Activated effector memory CD4-positive, alpha-beta T cell treated with Interleukin-2 at 50 U/mL for 16 hours (primary cell): ENCODE data around the gene COA8.
"Not testable (repeated sequence)": the region's sequence is repeated elsewhere in the genome, so short reads cannot be mapped to it uniquely, and the experiment has no call there.

Experiments
- DNase-seq: peaks from one replicate; pipeline ENCODE4 v3.0.0-alpha.2; 2020

The COA8 gene

DNA sequence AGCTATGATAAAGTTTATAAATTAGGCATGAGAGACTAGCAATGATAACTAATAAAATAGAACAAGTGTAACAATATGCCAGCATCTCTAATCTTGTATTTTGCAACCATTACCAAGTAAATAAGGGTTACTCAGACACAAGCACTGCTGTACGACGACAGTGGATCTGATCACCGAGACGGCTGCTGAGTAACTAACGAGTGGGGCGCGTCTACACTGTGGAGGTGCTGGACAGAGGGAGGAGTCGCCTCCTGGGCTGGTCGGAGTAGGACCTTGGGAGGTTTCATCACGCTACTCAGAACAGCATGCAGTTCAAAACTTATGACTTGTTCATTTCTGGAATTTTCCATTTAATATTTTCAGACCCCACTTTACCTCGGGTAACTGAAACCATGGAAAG is 18.4 kb downstream of the COA8 start:
- DNase-seq: no peak

DNA sequence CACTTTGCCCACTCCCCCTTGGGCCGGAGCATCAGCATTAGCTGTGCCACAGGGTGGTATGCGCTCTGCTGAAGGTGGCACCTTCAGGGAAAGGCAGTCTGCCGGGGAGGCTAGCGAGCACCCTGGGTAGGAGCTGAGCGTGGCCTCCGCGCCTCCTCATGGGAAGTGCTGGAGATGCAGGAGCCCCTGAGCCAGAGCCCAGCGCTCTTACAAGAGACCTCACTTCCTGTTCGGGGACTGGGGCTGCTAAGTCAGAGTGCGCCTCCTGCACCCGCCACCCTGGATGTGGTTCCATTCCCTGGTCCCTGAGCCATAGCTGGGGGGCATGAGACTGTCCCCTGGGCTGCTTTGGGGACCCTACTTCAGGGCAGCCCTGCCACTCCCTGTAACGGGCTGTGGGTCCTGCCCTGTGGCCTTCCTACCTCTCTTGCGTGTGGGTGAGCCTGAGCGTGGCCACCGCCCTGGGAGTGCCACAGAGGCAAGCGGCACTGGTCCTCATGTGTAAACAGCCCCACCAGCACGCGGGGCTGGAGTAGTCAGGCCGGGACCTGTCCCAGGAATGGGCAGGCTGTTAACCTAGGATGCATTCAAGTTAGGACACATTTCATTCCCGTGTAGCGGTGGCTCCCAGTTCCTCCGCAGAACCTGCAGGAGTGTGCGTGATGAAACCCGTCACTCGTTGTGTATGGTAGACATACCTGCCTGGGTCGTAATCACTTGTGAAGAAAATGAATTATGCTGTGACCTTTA is 19.4 kb downstream of the COA8 start:
- no peak for DNase-seq

DNA sequence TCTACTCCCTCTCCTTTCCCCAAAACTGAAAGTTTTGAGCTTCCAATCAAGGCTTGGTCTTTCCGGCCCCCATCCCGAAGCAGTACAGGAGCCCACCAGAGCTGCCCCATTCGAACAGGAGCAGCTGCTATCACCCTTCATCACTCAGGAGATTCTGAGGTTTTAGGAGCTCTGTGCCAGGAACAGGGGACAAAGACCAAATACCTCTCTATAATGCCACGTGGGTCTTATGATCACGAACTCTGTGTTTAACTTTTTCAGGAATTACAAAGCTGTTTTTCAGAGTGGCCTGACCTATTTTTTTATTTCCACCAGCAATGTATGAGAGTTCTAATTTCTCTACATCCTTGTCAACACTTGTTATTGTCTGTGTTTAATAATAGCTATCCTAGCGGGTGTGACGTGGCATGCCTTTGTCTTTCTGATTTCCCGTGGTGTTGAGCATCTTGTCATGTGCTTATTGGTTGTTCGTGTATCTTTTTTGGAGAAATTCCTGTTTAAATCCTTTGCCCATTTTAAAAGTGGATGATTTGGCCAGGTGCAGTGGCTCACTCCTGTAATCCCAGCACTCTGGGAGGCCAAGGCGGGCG is 21.7 kb downstream of the COA8 start:
- DNase-seq: no peak

DNA sequence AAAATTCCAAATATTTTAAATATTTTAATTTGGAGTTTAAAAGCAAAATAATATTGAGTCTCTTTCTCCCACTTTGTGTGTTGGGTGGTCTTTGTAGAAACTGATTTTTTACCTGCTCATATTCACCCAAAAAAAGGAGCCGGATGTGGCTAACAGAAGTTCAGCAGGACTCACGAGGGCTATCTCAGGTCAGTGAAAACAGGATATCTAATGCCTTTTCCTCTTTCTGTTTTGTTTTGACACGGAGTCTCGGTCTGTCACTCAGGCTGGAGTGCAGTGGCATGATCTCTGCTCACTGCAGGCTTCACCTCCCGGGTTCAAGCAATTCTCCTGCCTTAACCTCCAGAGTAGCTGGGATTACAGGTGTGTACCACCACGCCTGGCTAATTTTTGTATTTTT is 30.8 kb downstream of the COA8 start:
- no peak for DNase-seq

DNA sequence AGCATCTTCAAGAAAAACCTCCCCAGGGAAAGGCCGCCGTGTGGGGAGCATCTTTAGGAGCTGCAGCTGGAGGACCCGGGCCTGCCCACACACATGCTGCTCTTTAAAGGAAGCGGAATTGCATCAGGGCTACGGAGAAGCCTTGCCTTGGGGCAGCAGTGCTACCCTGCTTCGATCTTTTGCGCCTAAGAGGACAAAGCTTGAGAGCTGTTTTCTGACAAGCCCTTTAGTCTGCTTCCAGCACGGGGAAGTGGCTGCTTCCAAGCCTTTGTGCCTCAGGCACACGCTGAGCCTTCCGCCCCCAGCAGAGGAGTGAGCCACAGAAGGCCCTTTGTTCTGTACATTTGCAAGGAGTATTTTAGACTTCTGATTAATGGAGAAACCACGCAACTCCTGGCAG is 31.5 kb downstream of the COA8 start:
- no peak for DNase-seq

DNA sequence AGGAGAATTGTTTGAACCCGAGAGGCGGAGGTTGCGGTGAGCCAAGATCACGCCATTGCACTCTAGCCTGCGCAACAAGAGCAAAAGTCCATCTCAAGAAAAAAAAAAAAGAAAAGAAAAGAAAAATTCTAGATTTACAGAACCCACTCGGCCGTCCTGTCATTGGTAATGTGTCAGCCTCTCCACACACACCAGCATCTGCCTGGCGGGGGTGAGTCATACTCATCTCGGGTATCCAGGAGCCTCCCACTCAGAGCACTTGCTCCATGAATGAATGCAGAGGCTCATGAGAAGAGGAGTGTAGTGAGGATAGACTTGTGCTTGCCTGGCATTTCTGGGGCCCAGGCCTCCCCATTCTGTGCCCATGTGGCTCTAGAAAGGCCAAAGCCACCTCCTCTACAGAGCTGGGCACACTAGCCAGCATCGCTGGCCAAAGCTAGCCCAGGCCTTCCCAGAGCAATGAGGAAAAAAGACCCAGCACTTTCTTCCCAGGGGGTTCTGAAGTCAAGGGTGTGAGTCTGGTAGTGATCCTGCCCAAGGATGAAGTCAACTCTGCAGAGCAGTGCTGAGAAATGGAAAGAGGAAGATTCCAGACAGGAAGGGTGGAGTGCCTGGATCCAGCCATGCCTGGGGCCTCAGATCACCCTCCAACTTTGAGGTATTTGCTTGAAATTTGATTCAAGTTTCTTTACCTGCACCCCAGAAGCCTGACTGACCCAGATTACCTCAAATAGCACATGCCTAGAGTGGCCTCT is 35.0 kb downstream of the COA8 start:
- DNase-seq: no peak

DNA sequence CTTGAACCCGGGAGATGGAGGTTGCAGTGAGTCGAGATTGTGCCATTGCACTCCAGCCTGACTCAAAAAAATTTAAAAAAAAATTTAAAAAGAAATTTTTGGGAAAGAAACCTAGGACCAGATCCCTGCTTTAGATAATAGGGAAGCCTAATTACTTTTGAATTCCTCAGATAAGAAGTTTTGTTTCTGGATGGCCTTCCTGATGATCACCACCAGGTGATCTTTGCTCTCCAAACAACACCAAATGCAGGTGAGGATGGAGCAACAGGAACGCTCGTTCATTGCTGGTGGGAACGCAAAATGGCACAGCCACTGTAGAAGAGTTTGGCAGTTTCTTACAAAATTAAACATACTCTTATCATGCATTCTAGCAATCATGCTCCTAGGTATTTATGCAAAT is 37.7 kb downstream of the COA8 start:
- DNase-seq: no peak

DNA sequence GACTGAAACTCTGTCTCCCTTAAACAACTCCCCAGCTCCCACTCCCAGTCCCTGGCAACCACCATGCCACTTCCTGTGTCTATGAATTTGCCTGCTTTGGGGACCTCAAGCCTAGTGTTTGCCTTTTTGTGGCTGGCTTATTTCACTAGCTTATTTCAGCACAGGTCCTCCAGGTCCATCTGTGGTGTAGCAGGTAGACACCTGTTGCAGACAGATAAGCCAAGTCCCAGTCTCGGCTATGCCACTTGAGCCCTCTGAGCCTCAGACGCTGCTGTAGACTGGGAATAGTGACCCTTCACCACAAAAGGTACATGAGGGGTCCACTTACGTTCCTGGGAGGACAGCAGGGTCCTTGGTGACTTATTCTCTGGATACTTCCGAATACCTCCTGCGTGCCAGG is 41.9 kb downstream of the COA8 start:
- no peak for DNase-seq

DNA sequence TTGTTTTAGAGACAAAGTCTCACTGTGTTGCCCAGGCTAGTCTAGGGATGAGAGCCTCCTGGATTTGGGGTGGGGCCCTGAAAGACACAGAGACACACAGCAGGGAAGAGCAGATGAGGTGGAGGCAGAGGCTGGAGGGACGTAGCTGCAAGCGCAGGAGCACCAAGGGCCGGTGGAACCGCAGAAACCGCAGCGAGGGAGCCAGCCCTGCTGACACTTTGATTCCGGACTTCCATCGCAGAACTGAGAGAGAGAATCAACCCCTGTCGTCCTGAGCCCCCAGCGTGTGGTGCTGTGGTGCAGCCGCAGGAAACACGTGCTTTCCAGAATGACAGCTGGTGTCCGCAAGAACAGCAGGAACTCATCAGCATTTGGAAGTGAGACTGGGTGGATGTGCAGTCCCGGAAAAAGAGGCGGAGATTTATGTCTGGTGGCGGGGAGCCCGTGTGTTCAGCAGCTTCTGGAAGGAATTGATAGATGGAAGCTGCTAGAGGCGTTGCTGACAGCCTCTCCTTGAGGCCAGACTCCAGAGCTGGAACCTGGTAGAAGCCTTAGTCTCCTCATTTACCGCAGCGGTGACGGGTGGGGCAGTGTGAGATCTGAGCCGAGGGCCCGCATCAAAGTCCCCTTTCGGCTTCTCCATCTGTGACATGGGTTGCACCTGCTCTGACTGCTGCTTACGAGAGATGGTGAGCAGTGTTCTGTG is 44.4 kb downstream of the COA8 start:
- peak; percentile 28 for DNase-seq

DNA sequence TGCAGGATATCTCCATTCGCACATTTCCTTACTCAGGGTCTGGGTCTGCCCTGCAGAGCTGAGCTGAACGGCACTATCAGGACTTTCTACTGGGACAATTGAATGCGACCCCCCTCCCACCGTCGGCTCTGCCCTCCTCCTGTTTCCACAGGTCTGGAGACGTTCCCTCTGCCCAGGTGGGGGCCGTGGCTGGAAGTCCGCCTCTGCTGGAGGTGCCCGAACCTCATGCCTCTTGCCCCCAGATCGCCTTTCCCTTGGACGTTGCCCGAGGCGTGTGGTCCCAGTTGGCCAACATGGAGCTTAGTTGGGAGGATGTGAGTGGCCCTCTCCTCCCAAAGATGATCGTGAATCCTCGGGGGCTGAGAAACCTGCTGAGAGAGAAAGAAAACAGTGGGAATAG is 45.1 kb downstream of the COA8 start:
- no peak for DNase-seq

DNA sequence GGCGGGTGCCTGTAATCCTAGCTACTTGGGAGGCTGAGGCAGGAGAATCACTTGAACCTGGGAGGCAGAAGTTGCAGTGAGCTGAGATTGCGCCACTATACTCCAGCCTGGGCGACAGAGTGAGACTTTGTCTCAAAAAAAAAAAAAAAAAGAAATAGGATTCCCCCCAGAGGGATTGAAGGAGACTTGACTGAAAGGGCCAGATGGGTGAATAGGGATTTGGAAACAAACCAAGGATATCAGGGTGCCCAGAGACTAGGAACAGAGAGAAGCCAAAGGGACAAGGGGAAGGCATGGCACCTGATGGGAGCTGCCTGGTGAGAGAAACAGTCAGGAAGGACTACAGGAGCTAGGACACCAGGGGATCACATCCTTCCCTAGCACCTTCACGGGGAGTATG is 46.3 kb downstream of the COA8 start:
- not testable (repeated sequence) for DNase-seq

DNA sequence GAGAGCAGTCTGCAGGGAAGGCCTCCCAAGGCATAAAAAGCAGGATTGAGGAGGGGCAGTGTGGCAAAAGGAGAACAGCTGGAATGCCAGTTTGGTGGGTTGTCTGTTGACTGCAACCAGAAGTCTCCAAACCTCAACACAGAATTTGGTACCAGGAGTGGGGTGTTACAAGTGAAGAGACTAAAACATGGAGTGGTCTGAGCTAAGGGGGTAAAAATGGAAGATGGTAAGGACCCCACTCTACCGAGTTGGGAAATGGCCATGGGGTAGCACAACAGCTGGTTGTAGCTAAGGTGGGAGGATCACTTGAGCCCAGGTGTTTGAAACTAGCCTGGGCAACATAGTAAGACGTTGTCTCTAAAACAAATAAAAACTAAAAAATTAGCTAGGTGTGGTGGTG is 48.5 kb downstream of the COA8 start:
- DNase-seq: no peak

DNA sequence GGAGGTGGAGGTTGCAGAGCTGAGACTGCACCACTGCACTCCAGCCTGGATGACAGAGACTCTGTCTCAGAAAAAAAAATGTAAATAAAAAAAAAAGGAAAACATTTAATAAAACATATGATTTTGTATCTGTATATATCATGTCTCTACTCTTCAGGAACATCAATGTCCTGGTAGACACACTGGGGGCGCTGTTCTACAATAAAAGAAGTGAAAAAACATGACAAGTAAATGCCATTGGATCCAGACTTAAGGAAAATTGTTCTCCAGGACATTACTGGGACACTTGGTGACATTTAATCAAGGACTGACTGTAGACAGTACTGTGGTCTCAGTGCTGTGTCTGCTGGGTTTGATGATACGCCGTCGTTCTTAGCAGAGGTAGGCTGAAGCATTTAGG is 50.8 kb downstream of the COA8 start:
- no peak for DNase-seq

DNA sequence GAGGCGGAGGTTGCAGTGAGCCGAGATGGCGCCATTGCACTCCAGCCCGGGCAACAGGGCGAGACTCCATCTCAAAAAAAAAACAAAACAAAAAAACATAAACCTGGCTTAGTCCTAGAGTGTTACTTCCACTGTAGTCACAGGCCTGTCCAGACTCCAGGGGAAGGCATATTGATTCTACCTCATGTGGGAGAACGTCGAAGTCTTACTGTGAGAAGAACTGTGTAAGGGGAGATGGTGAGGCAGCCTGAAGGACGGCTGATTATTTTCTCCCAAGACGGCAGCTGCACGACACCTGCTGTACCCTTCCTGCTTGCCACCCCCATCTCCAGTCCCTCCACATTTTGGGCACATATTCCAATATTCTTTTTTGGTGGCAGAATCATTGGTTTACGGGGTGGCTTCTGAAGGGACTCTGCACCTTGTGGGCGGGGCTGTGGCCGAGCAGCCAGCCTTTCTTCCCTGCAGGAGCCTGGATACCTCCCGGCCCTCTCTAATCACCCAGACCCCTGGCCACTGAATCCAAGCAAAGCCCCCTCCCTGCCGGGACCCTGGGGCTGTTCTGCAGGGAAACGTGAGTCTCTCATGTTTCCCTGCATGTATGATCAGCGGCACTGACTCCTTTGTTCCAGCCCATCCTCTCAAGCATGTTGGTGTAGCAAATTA is 54.0 kb downstream of the COA8 start:
- DNase-seq: no peak

DNA sequence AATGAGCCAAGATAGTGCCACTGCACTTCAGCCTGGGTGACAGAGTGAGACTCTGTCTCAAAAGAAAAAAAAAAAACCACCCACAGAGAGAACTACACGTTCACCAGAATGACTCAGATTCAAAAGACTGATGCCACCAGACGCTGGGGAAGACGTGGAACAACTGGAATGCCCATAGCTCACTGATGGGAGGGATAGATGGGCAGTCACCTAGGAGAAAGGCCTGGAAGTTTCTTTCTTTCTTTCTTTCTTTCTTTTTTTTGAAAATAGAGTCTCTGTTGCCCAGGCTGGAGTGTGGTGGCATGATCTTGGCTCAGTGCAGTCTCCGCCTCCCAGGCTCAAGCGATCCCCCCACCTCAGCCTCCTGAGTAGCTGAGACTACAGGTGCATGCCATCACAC is 56.3 kb downstream of the COA8 start:
- DNase-seq: no peak

DNA sequence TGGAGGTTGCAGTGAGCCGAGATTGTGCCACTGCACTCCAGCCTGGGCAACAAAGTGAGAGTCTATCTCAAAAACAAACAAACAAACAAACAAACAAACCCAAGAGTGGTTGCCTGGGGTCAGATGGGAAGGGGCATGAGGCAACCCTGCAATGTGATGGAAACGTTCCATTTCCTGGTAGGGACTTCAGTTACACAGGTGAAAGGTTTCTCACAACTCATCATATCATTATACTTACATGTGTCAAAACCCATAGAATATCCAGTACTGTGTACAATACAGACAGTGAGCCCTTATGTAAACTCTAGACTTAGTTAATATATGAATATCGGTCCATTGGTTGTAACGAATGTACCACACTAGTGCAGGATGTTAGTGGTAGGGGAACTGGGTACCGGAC is 59.1 kb downstream of the COA8 start:
- no peak for DNase-seq

DNA sequence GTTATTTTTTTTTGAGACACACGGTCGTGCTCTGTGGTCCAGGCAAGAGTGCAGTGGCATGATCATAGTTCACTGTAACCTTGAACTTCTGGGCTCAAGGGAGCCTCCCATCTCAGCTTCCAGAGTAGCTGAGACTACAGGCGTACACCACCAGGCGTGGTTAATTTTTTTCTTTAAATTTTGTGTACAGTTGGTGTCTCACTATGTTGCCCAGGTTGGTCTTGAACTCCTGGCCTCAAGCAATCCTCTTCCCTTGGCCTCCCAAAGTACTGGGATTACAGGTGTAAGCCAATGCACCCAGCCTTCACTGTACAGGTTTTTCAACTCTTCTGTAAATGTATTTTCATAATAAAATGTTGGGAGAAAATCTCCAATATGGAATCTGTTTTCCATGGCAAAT is 60.5 kb downstream of the COA8 start:
- DNase-seq: no peak

DNA sequence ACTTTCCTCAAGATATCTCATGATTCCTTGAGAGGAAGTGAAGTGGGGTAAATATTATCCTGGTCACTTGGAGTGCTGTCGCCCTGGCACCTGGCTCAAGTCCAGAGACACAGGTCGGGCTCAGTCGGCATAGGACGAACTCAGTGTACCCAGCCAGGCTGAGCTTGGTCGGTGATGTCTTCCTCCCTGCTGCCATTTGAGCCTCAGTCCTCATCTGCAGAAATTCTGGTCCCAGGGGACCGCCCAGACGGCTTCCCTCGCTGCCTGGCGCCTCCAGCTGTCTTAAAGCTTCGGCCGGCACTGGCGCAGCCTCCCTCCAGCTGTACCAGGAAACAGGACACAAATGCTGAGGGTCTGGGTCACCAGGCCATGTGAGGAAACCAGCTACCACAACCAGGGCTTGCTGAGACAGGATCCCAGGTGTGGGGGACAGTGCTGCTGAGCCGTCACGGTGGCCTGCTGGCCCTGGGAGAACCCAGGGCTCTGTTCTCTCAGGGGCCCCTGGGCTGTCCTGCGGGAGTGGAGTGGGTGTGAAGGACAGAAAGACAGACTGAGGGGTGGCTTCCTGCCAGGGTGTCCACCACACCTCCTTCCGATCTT is 61.2 kb downstream of the COA8 start:
- no peak for DNase-seq

DNA sequence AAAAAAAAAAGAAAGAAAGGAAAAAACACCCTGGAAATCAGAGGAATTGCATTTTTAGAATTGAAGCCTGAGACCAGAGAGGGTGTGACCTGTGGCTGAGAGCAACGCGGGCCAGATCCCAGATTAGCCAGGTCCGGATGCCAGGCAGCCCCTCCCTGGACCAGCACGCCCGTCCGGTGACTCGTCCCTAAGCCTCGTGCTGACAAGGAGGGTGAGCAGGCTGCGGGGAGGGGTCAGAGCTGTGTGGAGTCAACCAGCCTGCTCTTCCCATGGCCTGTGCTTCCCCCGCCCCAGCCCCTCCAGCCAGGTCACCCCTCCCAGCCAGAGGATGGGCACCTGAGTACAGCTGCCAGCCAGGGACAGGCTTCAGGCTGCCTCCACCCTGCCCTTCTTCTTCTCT is 62.1 kb downstream of the COA8 start:
- DNase-seq: no peak

DNA sequence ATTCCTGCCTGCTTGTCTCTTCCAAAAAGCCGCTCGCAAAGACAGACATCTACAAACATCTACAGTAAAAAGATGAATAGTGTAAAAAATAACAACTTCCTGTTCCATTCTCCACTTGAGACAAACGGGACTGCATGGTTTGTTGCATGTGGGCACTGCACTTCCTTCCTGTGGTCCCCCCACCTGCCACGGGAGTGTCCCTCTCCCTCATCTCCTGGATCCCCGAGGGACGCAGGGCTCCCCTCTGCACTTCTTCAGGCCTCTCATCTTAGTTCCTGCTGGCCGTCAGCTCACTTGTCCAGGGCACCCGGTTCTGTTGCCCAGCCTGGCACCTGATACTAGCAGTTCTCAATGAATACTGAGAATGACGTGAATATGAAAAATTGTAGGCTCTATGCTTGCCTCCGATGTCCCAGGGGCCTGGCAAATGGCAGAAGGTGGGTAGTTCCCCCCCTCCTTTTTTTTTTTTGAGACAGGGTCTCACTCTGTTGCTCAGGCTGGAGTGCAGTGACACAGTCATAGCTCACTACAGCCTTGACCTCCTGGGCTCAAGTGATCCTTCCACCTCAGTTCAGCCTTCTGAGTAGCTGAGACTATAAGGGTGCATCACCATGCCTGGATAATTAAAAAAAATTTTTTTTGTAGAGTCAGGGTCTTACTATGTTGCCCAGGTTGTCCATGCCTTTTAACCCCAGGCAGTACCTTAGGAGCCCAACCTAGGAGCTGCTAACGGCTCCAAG is 62.8 kb downstream of the COA8 start:
- DNase-seq: peak; percentile 31

DNA sequence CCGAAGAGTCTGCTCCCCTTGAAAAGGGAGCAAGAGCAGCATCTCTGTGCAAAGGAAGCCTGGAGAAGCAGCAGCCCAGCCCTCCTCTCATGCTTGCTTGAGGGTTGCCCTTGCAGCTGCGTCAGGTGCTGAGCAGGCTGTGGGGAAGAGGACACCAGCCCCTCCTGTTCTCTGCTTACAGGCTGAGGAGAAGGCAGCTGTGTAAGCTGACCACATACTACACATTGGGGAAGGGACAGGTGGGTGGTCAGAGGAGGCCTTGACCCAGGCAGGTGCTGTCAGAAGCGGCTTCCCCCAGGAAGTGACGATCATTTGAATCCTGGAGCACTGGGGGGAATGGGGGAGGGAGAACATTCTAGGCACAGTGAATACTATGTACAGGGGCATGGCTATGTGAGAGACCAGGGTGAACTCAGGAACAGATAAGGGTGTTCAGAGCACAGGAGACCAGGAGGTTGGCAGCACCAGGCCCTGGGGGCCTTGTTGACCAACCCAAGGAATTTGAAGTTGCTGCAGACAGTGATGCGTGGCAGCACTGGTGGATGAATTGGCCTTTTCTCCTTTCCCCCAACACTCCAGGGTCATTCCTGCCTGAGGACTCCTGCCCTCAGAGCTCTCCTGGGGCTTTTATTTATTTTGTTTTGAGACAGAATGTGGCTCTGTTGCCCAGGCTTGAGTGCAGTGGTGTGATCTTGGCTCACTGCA is 63.5 kb downstream of the COA8 start:
- DNase-seq: no peak
